Measurements from ENCODE around the gene PCDHB15.
"Not testable (repeated sequence)": the region's sequence is repeated elsewhere in the genome, so short reads cannot be mapped to it uniquely, and the experiment has no call there.

The PCDHB15 gene

GRCh38 chr5:141245250-141245717, at the start of gene PCDHB15:
TSS of gene PCDHB15 (plus strand) at chr5:141245395. CDS start at chr5:141245579, 184 bp downstream.
- peak; percentile 42 for DNase-seq (ENCODE audit: low spot score)

GRCh38 chr5:141196363-141196762, 48.8 kb upstream of the PCDHB15 start:
- no peak for DNase-seq (ENCODE audit: low spot score)

GRCh38 chr5:141199359-141200235, 45.6 kb upstream of the PCDHB15 start, which contains the start of gene PCDHB11:
TSS of gene PCDHB11 (plus strand) at chr5:141199627. CDS start at chr5:141199775, 148 bp downstream.
- peak; percentile 86 for DNase-seq (ENCODE audit: low spot score)

GRCh38 chr5:141201126-141201525, 44.1 kb upstream of the PCDHB15 start:
- DNase-seq (ENCODE audit: low spot score) = not testable (repeated sequence)

- DNase-seq (ENCODE audit: low spot score) = not testable (repeated sequence)
Measured at GRCh38 chr5:141201646-141202045, 43.5 kb upstream of the PCDHB15 start.

- no peak for DNase-seq (ENCODE audit: low spot score)
Measured at GRCh38 chr5:141208478-141208877, 36.7 kb upstream of the PCDHB15 start, which contains the start of gene PCDHB12. TSS of gene PCDHB12 (plus strand) at chr5:141208719. CDS start at chr5:141208908, 189 bp downstream.

- DNase-seq (ENCODE audit: low spot score) = not testable (repeated sequence)
Measured at GRCh38 chr5:141210281-141210680, 34.9 kb upstream of the PCDHB15 start.

GRCh38 chr5:141210849-141211248, 34.3 kb upstream of the PCDHB15 start:
- DNase-seq (ENCODE audit: low spot score) = not testable (repeated sequence)

- peak; percentile 92 for DNase-seq (ENCODE audit: low spot score)
Measured at GRCh38 chr5:141213656-141214339, 31.4 kb upstream of the PCDHB15 start, which contains the start of gene PCDHB13. TSS of gene PCDHB13 (plus strand) at chr5:141213919. CDS start at chr5:141214124, 205 bp downstream.

- DNase-seq (ENCODE audit: low spot score) = not testable (repeated sequence)
Measured at GRCh38 chr5:141214583-141214982, 30.6 kb upstream of the PCDHB15 start.

GRCh38 chr5:141215504-141215903, 29.7 kb upstream of the PCDHB15 start:
- not testable (repeated sequence) for DNase-seq (ENCODE audit: low spot score)

- not testable (repeated sequence) for DNase-seq (ENCODE audit: low spot score)
Measured at GRCh38 chr5:141216035-141216434, 29.2 kb upstream of the PCDHB15 start.

- no peak for DNase-seq (ENCODE audit: low spot score)
Measured at GRCh38 chr5:141223112-141223783, 21.9 kb upstream of the PCDHB15 start, which contains the start of gene PCDHB14. TSS of gene PCDHB14 (plus strand) at chr5:141223343. CDS start at chr5:141223506, 163 bp downstream.

GRCh38 chr5:141224844-141225243, 20.4 kb upstream of the PCDHB15 start:
- DNase-seq (ENCODE audit: low spot score) = not testable (repeated sequence)

GRCh38 chr5:141225421-141225820, 19.8 kb upstream of the PCDHB15 start:
- not testable (repeated sequence) for DNase-seq (ENCODE audit: low spot score)

GRCh38 chr5:141234109-141234667, 11.0 kb upstream of the PCDHB15 start:
- DNase-seq (ENCODE audit: low spot score) = no peak

GRCh38 chr5:141235922-141236321, 9.3 kb upstream of the PCDHB15 start:
- not testable (repeated sequence) for DNase-seq (ENCODE audit: low spot score)

- DNase-seq (ENCODE audit: low spot score) = no peak
Measured at GRCh38 chr5:141236516-141237313, 8.5 kb upstream of the PCDHB15 start.

- DNase-seq (ENCODE audit: low spot score) = no peak
Measured at GRCh38 chr5:141241496-141241895, 3.7 kb upstream of the PCDHB15 start.

GRCh38 chr5:141246971-141247370, 1.8 kb downstream of the PCDHB15 start:
- not testable (repeated sequence) for DNase-seq (ENCODE audit: low spot score)
